K562 (cell line): ENCODE results near the gene C1orf116. TPM values are rescaled to one million over a fixed set of nuclear protein-coding genes. Genes with fewer than 3 reads are reported as not detected.
A peak's percentile ranks its signal among the peaks of the same experiment; 100 is the strongest.

Experiments
- BMI1 ChIP-seq: fragments of 150-350 bp; IDR thresholded peaks from 2 replicates; pipeline ENCODE4 v1.6.1; 2014; ENCODE audit warnings: low read length
- BRCA1 ChIP-seq, 2 experiments: fragments of 450-650 bp in 1 of 2; sonication (generic) in 1 of 2; formaldehyde crosslinking in 1 of 2; IDR thresholded peaks; 2 replicates each; pipeline versions ENCODE4 v1.5.0 to v1.6.1; 2017 to 2020; ENCODE audit warnings: mild to moderate bottlenecking in 1 of 2, missing genetic modification reagents in 1 of 2
- CBX3 ChIP-seq, 2 experiments: IDR thresholded peaks; 1 replicate in 1 of 2; 2 replicates in 1 of 2; pipeline ENCODE4 v1.6.1; 2012; ENCODE audit warnings: inconsistent platforms in 2 of 2, low read length in 2 of 2, borderline replicate concordance in 1 of 2, control low read depth in 1 of 2
- CHD4 ChIP-seq: fragments of 200-600 bp; sonication (generic); IDR thresholded peaks from 3 replicates; pipeline ENCODE4 v1.6.1; 2012; ENCODE audit warnings: low read depth, mild to moderate bottlenecking, mixed read lengths, low read length, inconsistent platforms; ENCODE audit not compliant: insufficient read depth, insufficient replicate concordance, poor library complexity, severe bottlenecking
- CREB1 ChIP-seq, 2 experiments: sonication (generic) in 1 of 2; formaldehyde crosslinking in 1 of 2; IDR thresholded peaks; 2 replicates each; pipeline versions ENCODE4 v1.6.1 to v1.8.0; 2012 to 2022; ENCODE audit warnings: inconsistent platforms in 1 of 2, mild to moderate bottlenecking in 1 of 2, missing genetic modification reagents in 1 of 2, moderate library complexity in 1 of 2
- FOXP1 ChIP-seq: sonication (generic); formaldehyde crosslinking; IDR thresholded peaks from 2 replicates; pipeline ENCODE4 v1.8.0; 2022; ENCODE audit warnings: mild to moderate bottlenecking, missing genetic modification reagents
- MAFF ChIP-seq: IDR thresholded peaks from 2 replicates; pipeline ENCODE4 v1.6.1; 2012; ENCODE audit warnings: low read length, improper control_type of control experiment
- MTA2 ChIP-seq: fragments of 450-650 bp; IDR thresholded peaks from 2 replicates; pipeline ENCODE4 v1.6.1; 2016; ENCODE audit warnings: low read depth
- NFE2 ChIP-seq: IDR thresholded peaks from 2 replicates; pipeline ENCODE4 v1.6.1; 2014; ENCODE audit warnings: antibody characterized with exemption, low read depth
- RFX7 ChIP-seq: fragments of 250-450 bp; sonication (Bioruptor Pico); IDR thresholded peaks from 2 replicates; pipeline ENCODE4 v1.5.1; 2021; ENCODE audit warnings: mild to moderate bottlenecking
- TAF15 ChIP-seq: fragments of 200-400 bp; formaldehyde crosslinking; IDR thresholded peaks from 2 replicates; pipeline ENCODE4 v1.6.1; 2017; ENCODE audit warnings: mild to moderate bottlenecking, low read depth, low read length, moderate library complexity
- ZBTB7A ChIP-seq: IDR thresholded peaks from 2 replicates; pipeline ENCODE4 v1.6.1; 2011; ENCODE audit warnings: low read depth, mild to moderate bottlenecking, low read length, moderate library complexity, borderline replicate concordance; ENCODE audit not compliant: control insufficient read depth
- ZNF274 ChIP-seq: IDR thresholded peaks from 2 replicates; pipeline ENCODE4 v1.6.1; 2011; ENCODE audit warnings: low read depth, mild to moderate bottlenecking, low read length, moderate library complexity, borderline replicate concordance
- polyA plus RNA-seq, 8 experiments: library from polyadenylated mRNA; depleted of rRNA in 4 of 8; stranded (reverse) in 5 of 8; unstranded in 3 of 8; fragments of >200 nt; fragmentation: Nextera tagmentation in 2 of 8; fragmentation: Illumina TruSeq in 1 of 8; extraction: Ambion mirVana in 2 of 8; extraction: Trizol in 1 of 8; gene quantifications; 2 replicates each; pipeline versions ENCODE4 v1.2.1 to v1.2.3, GENCODE V29; 2011 to 2014; ENCODE audit warnings: inconsistent platforms in 1 of 8, missing spikeins in 1 of 8
- total RNA-seq, 7 experiments: library from RNA; depleted of rRNA in 6 of 7; stranded (reverse); fragments of >200 nt in 6 of 7; fragmentation: Illumina TruSeq in 2 of 7; extraction: Trizol in 2 of 7; gene quantifications; 2 replicates each; pipeline versions ENCODE4 v1.2.1 to v1.2.3, GENCODE V29; 2011 to 2021; ENCODE audit warnings: low replicate concordance in 1 of 7
- TF ChIP-seq, protein P1 (sequence below): fragments of 200-600 bp; sonication (generic); IDR thresholded peaks from one replicate; pipeline ENCODE4 v1.6.1; 2012; ENCODE audit warnings: mild to moderate bottlenecking, low read depth, low read length, inconsistent platforms
- TF ChIP-seq, protein P2 (sequence below): sonication (generic); formaldehyde crosslinking; IDR thresholded peaks from 2 replicates; pipeline ENCODE4 v1.9.0; 2022; ENCODE audit warnings: mild to moderate bottlenecking, missing genetic modification reagents

C1orf116 gene
- total and polyA plus RNA-seq, 9 of the 15 experiments (the other 6 are each of a cell fraction or from before 2014, with no cell fraction given) = 0.62 to 3.0 (median 0.95) TPM

DNA sequence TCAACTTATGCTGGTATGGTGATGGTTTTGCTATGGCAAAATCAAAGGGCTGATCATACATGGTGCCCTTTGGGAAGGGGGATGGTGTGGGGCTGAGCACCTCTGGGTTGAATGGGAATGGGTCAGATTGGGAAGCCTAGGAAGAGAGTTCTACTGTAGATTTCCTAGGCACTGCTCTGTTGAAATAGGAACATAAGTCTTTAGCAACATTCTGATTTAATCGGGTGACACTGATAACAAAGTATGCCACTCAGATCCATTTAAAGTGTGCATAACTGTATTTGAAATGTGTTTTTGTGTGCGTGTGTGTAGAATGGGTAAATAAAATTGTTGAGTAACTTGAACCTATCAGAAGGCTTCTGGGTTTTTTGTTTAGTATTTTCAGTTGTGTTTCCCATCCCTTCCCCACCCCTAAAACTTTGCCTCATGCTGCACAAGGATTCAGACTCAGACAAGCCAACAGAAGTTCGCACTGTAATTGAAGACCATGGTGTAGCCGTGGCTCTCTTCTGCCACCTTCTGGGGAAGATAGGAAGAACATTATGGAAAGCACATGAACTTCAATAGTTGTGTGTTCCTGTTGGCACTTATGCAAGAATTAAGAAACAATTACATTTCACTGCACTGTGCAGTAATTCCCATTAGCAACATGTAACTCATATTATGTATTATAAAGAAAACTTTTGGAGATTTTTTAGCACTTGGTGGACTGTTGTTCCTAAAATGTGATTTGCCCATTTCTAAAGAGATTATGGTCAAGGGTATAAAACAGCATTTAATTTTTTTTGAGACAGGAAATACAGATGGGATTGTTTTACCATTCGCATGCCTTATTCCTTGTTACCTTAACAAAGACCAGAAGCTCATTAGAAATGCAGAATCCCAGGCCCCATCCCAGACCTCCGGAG, 45.2 kb upstream of the C1orf116 start (continued):
- TF ChIP-seq, protein P1, sequence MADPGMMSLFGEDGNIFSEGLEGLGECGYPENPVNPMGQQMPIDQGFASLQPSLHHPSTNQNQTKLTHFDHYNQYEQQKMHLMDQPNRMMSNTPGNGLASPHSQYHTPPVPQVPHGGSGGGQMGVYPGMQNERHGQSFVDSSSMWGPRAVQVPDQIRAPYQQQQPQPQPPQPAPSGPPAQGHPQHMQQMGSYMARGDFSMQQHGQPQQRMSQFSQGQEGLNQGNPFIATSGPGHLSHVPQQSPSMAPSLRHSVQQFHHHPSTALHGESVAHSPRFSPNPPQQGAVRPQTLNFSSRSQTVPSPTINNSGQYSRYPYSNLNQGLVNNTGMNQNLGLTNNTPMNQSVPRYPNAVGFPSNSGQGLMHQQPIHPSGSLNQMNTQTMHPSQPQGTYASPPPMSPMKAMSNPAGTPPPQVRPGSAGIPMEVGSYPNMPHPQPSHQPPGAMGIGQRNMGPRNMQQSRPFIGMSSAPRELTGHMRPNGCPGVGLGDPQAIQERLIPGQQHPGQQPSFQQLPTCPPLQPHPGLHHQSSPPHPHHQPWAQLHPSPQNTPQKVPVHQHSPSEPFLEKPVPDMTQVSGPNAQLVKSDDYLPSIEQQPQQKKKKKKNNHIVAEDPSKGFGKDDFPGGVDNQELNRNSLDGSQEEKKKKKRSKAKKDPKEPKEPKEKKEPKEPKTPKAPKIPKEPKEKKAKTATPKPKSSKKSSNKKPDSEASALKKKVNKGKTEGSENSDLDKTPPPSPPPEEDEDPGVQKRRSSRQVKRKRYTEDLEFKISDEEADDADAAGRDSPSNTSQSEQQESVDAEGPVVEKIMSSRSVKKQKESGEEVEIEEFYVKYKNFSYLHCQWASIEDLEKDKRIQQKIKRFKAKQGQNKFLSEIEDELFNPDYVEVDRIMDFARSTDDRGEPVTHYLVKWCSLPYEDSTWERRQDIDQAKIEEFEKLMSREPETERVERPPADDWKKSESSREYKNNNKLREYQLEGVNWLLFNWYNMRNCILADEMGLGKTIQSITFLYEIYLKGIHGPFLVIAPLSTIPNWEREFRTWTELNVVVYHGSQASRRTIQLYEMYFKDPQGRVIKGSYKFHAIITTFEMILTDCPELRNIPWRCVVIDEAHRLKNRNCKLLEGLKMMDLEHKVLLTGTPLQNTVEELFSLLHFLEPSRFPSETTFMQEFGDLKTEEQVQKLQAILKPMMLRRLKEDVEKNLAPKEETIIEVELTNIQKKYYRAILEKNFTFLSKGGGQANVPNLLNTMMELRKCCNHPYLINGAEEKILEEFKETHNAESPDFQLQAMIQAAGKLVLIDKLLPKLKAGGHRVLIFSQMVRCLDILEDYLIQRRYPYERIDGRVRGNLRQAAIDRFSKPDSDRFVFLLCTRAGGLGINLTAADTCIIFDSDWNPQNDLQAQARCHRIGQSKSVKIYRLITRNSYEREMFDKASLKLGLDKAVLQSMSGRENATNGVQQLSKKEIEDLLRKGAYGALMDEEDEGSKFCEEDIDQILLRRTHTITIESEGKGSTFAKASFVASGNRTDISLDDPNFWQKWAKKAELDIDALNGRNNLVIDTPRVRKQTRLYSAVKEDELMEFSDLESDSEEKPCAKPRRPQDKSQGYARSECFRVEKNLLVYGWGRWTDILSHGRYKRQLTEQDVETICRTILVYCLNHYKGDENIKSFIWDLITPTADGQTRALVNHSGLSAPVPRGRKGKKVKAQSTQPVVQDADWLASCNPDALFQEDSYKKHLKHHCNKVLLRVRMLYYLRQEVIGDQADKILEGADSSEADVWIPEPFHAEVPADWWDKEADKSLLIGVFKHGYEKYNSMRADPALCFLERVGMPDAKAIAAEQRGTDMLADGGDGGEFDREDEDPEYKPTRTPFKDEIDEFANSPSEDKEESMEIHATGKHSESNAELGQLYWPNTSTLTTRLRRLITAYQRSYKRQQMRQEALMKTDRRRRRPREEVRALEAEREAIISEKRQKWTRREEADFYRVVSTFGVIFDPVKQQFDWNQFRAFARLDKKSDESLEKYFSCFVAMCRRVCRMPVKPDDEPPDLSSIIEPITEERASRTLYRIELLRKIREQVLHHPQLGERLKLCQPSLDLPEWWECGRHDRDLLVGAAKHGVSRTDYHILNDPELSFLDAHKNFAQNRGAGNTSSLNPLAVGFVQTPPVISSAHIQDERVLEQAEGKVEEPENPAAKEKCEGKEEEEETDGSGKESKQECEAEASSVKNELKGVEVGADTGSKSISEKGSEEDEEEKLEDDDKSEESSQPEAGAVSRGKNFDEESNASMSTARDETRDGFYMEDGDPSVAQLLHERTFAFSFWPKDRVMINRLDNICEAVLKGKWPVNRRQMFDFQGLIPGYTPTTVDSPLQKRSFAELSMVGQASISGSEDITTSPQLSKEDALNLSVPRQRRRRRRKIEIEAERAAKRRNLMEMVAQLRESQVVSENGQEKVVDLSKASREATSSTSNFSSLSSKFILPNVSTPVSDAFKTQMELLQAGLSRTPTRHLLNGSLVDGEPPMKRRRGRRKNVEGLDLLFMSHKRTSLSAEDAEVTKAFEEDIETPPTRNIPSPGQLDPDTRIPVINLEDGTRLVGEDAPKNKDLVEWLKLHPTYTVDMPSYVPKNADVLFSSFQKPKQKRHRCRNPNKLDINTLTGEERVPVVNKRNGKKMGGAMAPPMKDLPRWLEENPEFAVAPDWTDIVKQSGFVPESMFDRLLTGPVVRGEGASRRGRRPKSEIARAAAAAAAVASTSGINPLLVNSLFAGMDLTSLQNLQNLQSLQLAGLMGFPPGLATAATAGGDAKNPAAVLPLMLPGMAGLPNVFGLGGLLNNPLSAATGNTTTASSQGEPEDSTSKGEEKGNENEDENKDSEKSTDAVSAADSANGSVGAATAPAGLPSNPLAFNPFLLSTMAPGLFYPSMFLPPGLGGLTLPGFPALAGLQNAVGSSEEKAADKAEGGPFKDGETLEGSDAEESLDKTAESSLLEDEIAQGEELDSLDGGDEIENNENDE = no peak
- TF ChIP-seq ZBTB7A = no peak
- TF ChIP-seq, protein P2, sequence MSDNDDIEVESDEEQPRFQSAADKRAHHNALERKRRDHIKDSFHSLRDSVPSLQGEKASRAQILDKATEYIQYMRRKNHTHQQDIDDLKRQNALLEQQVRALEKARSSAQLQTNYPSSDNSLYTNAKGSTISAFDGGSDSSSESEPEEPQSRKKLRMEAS (CRISPR knock-in tag) = no peak
- TF ChIP-seq ZNF274 = no peak
- TF ChIP-seq BMI1 = no peak
- no peak for TF ChIP-seq CHD4
- TF ChIP-seq TAF15 = no peak
- no peak for TF ChIP-seq CREB1 (IDR thresholded peaks at IDR 0.05)
- no peak for TF ChIP-seq CREB1 (CRISPR knock-in tag; IDR thresholded peaks at IDR 0.05)
- TF ChIP-seq NFE2 = no peak
- TF ChIP-seq CBX3 (IDR thresholded peaks at IDR 0.05; ENCODE audit: borderline replicate concordance in 1 of 2, low read length in 2 of 2) = 0 out of 3 replicates have a peak, but pooled peaks of 1 of the 2 experiments have one; percentile 30
- TF ChIP-seq MAFF = no peak
- TF ChIP-seq FOXP1 (CRISPR knock-in tag) = no peak
- no peak for TF ChIP-seq MTA2
- TF ChIP-seq BRCA1 (IDR thresholded peaks at IDR 0.05) = no peak
- TF ChIP-seq BRCA1 (CRISPR knock-in tag; IDR thresholded peaks at IDR 0.05) = no peak
- TF ChIP-seq RFX7 (CRISPR knock-in tag) = no peak
